Cortex of kidney (tissue), 1 donor: ENCODE data around the gene ZNF574.
"Not testable (repeated sequence)": the region's sequence is repeated elsewhere in the genome, so short reads cannot be mapped to it uniquely, and the experiment has no call there.

Experiments used
- DNase-seq: peaks from one replicate; lab custom pipeline; 2025; lab: John Stamatoyannopoulos, UW

ZNF574 gene

DNA sequence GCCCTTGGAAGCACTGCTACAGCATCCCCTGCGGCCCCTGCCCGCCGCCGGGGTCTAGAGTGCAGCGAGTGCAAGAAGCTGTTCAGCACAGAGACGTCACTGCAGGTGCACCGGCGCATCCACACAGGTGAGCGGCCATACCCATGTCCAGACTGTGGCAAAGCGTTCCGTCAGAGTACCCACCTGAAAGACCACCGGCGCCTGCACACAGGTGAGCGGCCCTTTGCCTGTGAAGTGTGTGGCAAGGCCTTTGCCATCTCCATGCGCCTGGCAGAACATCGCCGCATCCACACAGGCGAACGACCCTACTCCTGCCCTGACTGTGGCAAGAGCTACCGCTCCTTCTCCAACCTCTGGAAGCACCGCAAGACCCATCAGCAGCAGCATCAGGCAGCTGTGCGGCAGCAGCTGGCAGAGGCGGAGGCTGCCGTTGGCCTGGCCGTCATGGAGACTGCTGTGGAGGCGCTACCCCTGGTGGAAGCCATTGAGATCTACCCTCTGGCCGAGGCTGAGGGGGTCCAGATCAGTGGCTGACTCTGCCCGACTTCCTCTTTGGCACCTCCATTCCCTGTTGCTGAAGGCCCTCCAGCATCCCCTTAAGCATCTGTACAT is 4.9 kb downstream of the ZNF574 start:
- no peak for DNase-seq

DNA sequence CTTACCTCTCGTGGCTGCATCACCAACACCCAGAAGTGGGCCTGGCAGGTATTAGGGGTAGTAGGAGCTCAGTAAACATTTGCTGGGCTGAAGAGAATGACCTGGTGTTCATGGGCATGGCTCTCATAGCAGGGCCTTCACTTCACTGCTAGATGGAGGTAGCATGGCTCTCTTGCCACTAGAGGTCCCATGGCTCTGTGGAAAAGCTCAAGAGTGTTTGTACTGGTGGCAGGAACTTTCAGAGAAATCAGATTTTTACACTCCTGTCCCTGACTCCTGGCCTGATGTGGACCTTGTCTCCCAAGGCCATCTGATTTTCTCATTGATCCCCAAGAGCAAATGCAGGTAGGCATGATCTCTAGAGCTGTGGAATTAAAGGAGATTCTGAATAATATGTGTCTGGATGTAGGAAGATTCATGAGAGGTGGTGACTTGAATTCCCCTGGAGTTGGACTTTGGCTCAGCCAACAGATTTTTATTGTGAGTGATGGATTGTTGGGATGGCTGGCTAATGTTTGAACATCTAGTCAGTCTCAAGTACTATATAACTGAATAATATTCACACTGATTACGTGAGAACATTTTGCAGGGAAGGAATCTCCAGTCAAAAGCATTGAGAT is 5.7 kb downstream of the ZNF574 start:
- no peak for DNase-seq

DNA sequence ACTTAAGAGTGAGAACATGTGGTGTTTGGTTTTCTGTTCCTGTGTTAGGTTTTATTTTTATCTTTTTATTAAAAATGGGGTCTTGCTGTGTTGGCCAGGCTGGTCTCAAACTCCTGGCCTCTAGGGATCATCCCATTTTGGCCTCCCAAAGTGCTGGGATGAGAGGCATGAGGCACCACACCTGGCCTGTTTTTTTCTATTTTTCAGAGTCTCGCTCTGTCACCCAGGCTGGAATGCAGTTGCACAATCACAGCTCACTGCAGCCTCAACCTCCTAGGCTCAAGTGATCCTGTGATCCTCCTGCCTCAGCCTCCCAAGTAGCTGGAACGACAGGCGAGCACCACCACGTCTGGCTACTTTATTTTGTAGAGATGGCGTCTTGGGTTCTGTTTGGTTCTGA is 7.6 kb downstream of the ZNF574 start:
- no peak for DNase-seq

DNA sequence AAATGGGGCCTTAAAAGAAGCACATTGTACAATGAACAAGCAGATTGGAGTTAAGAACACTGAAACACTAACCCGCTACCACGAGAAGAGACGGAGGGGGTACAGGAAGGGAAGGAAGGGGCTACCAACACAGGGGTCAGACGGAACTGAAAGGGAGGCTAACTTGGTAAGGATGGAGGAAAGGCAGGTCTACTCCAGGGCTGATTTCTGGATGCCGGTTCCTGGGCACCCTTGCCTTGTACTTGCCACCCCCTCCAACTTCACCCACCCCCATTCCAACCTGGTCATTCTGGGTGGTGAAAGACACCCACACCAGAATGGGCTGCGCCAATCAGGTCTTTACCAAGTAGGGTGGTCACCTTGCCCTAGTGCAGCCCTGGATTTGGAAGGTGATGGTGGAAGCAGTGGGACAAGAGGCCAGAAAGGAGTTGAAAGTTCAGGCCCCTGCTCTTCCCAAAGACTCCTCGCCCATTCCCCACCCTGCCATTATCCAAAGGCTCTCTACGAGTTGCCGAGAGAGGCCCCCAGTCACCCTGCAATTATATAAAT is 10.3 kb downstream of the ZNF574 start:
- no peak for DNase-seq

DNA sequence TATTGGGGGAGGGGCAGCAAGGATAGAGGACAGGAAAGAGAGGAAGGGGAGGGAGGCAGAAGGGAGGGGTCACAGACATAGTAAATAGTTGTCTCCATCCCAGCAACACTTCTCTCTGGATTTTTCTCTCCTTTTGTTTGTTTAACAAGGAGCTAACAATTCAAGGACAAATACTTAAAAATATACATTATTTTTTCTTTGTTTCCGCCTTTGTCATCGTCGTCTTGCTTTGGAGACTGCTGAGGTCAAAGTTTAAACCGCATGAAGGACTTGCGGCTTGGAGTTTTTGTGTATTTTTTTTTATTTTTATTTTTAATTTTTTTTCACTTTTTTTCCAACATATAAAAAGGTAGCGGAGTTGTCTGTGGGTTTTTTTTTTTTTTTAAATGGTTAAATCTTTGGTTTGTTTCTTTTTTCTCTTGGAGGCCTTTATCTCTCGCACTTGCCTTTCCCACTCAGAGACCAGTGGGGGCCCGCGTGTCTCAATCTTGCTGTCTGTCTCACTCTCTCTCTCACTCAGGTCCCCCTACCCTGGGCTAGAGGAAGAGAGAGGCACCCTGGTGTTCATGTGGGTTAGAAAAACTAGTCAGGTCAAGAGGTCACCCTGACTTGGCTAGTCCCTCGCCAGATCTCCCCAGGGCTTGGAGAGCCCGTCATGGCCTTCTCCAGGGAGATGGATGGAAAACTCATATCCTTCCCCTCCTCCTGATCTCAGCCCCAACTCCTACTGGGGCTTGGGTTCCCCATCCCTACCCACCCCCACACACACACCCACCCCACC is 11.0 kb downstream of the ZNF574 start:
- no peak for DNase-seq

DNA sequence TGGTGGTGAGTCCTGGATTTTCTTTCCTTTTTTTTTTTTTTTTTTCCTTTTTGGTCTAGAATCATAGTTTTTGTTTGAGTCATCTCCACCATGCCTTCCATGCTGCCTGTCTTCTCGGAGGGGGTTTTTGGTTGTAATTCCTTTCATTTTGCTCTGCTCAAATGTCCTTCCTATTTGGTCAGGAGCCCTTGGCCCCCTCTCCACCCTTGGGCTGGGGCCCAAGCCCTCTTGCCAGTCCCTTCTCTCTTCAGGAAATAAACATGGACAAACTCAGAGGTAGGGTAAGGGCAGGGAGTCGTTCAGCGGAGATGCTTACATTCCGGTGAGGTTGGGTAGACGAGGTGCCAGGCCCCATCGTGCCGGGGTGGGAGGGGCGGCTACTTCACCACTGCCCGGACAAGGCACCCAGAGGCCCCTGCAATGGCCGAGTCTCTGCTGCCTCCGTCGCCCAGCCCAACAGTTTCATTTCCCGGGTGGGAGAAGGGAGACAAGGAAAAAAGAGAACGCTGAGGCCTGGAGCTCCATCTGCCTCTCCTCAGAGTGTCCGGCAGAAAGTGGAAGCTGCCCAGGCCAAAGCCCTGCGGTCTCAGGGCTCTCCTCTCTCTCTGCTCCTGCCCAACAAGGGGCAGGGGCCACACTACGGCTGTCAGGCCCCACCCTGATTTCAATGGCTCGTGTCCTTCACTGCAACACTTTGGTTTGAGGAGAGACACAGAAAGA is 12.7 kb downstream of the ZNF574 start:
- no peak for DNase-seq

DNA sequence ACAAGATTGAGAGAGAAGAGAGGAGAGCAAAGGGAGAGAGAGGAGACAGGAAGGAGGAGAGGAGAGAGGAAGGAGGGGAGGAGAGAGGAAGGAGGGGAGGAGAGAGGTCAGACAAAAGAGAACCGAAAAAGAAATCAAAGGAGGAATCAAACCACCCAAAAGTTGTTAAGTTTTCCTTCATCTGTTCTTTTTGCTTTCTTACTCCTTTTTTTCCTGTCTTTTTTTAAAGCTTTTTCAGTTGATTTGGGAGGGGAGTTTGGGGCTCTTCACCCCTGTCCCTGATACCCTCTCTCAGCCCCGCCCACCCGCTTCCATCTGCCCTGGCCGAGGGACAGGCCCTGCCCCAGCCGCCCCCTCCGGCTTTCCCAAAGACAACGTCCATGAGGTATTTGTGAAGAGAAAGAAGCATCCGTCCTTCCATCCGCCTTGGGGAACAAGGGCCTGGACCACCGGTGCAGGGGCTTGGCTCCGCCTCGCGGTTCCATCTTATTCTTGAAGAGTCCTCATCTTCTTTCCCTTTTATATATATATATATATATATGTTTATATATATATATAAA is 13.3 kb downstream of the ZNF574 start:
- no peak for DNase-seq

DNA sequence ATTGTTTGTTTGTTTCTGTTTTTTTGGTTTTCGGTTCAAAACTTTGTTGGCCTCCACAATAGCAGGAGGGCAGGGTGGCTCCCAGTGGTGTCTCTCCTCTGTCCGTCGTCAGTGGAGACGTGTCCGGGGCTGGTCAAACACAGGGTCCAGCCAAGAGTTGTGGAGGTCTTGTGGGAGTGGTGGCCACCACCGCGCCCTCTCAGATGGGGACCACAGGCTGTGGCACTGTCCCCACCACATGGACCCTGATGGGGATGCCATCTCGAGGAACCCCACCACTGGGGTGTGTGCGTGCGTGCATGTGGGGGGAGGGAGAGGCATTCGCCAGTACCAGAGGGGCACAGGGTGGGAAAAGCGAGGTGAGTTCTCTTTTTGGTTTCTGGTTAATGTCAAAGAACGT is 13.8 kb downstream of the ZNF574 start:
- no peak for DNase-seq

DNA sequence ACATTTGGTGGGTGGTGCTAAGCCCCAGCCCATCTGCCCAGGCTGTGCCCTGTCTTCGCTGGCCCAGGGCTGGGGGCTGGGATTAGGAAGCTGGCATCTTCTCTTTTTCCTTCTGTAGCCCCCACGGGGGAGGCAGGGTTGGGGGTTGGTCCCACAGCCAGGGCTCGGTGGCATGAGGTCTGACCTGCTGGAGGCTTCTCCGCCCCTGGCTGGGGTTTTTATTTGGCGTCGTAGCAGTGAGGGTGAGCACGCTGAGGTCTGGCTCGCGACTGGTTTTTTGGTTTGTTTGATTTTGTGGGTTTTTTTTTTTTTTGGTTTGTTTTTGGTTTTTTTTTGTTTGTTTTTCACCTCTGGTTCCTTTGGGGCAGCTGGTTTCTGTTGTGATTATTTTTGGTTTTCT is 14.7 kb downstream of the ZNF574 start:
- DNase-seq = no peak

DNA sequence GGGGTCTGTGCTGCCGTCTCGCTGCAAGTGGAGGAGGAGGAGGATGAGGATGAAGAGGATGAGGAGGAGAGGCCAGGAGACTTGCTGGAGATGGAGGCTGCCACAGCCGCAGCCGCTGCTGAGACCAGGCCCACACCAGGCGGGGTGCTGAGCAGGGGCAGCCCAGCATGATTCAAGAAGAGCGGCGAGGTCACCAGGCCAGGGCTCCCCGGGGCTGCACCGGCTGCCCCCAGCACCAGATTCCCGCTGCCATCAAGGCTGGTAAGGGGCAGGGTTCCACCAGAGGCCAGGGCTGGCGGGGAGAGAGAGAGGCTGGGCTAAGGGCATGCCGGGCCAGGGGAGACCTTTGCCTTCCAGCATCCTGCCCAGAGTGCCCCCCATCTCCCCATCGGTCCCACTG is 15.3 kb downstream of the ZNF574 start:
- DNase-seq = no peak

DNA sequence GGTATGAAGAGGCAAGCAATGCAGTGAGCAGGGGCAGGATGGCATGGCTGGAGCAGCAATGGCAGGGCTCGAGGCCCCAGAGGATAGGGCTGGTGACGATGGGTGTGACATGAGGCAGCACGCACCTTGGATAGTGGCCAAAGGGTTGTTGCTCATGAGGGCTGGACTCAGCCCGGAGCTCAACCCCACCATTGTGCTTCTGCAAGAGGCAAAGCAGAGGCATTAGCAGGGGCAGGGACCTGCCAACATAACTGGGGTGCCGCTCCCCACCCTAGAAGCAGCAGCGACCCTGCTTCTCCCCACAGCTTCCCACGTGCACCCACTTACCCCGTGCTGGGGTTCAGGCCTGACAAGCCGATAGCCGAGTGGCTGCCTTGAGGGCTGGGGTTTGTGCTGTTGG is 15.8 kb downstream of the ZNF574 start:
- no peak for DNase-seq

DNA sequence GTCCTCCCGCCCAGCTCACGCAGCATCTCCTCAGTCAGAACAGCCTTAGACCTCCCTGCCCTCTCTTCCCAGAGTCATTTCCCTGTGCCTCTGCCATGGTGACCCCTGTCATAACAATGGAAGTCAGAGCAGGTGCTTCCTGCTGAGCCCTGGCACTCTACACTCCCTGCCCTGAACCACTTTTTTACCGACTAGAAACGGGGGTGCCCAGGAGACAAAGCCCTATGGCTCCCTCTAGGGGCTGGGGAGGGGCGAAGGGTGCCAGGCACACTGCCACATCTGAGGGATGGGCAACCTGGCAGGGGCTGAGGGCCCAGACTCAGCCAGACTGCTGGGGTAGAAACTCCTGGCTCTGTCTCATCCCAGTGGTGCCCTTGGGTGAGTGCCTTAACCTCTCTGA is 16.4 kb downstream of the ZNF574 start:
- DNase-seq = no peak

DNA sequence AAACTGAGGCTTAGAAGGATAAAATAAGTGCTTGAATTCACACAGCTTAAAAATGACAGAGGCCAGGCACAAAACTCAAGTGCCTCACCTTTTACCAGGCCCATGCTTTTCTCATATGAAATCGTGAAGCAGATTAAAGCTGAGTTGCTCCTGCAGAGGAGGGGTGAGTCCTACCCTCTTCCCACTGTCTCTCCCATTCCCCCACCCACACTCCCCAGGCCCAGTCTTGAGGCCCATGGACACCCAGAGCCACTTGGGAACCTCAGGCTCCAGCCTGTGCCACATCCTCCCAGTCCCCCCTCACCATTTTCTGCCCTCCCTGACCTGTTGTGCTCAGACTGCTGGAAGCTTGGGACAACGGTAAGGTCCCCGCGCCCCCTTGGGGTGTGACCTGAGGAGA is 17.5 kb downstream of the ZNF574 start:
- no peak for DNase-seq

DNA sequence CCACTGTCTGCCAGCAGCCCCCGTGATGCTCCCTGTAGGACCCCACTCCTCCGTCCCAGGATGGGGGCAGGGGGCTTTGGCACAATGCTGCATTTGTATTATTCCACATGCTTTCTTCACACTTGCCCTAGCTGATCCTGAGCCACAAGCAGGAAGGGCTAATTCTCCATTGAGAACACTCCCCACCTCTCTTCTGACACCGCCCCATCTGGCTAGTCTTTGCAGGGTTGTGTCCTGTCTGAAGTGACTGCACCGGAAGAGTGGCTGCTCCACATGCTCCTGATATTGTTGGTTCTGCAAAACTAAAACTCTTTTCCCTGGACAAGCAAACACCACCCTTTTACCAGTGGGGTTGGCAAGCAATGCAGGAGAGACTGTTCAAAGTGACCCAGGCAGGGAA is 18.0 kb downstream of the ZNF574 start:
- no peak for DNase-seq

DNA sequence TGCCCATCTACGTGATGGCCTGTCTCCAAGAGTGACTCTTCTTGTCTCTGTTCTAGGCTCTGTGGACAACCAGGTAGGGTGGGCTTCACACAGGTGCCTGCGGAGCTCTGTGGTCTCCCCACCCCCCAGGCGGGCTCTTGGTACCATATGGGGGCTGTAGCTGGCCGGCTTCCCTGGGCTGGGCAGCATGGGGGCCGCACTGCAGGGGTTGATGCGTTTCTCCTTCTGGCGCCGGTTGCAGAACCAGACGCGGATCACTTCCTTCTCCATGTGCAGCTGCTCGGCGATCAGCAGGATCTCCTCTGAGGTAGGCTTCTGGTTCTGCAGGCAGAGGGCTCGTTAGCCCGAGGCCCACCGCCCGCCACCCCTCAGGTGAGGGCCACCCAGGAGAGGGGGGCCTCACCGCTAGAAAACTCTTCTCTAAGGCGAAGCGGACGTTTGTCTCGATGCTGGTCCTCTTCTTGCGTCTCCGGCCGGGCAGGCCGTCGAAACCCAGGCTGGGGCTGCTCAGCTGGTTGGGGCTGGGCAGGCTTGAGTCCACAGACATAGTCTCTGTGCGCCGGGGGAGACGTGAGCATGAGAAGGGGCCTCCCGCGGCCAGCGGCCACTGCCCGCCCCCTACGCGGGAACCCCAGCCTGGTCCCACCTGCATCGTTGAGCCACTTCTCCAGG is 19.3 kb downstream of the ZNF574 start:
- DNase-seq = no peak

DNA sequence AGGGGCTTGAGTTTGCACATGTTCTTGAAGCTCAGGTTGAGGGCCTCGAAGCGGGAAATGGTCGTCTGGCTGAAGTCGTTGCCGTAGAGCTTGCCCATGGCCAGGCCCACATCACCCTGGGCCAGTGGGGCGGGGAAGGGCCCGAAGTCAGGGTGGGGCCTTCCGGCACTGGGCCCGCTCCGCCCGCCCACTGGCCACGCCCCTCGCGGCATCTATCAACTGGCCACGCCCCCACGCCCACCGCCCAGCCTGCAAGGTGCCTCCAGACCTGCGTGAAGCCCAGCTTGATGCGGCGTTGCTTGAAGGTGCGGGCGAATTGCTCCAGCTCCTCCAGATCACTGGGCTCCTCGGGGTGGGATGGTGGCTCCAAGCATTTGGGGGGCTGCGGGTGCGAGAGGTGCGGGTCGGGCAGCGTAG is 19.9 kb downstream of the ZNF574 start:
- DNase-seq = no peak

DNA sequence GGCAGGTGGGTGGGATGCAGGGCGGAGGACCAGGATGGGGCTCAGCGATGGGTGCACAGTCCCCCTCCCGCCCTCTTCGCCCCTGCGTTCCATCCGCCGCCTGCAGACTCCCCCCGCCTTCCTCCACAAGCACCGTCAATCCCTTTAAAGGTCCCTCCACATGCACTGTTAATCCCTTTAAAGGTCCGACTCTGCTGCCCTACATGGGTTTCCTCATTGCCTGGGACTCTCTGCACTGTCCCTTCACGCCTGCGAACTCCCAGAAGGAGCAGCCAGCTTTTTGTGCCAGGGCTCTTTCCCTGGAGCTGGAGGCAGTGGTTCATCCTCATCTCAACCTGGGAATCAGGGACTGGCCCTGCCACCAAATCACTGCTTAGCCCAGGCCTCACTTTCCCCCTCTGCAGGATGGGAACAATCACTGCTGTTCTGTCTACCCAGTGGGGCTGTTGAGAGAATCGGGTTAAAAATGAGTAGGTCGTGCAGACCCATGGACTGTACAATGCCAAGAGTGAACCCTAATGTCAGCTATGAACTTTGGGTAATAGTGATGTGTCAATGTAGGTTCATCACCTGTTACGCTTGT is 20.4 kb downstream of the ZNF574 start:
- DNase-seq = no peak

DNA sequence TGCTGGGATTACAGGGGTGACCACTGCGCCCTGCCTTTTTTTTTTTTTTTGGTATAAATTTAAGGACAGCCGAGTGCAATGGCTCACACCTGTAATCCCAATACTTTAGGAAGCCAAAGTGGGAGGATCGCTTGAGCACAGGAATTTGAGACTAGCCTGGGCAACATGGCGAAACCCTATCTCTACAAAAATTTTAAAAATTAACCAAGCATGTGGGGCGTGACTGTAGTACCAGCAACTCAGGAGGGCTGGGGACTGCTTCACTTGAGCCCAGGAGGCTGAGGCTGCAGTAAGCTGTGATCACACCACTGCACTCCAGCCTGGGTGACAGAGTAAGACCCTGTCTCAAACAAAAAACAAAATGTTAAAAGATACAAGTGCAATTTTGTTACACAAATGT is 21.5 kb downstream of the ZNF574 start:
- no peak for DNase-seq

DNA sequence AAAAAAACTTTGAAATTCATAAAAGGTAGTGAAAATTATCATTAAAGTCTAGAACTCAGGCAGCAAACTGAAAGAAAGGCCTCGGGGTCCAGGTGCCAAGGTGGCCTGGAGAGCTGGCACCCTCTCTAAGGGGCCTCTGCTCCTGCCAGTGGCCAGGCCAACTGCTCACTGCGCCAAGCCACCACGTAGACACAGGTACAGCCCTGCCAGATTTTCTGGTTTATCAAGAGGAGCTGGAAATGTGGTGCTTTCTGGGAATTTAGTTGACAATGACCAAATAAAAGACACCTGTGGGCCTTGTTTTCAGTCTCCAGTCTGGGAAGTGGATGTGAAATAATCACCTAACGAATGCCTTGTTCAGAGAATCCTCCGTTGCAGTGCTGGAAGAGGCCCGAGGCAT is 22.8 kb downstream of the ZNF574 start:
- no peak for DNase-seq

DNA sequence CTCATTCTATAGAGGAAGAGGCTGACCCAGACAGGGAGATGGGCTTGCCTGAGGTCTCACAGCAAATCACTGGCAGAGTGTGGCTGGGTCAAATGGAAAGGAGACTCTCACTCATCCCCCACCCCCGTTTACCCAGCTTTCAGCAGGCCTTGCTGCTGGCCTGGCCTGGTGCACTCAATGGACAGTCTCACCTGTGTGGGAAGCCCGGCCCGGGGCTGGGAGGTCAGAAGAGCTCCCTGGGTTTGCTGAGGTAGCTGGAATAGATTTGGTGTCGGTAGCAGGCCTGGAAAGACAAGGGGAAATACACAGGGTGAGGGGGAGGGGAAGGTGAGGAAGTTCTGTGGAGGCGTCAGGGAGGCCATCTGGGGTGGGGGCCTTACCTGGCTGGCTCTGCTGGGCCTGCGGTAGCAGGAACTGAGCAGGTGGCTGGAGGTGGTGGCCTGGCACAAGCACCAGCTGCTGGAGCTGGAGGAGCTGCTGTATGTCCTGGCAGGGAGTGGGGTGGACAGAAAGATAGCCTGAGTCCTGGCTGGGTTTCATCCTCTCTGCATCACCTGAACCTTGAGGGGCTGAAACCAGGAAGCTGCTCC is 23.5 kb downstream of the ZNF574 start:
- no peak for DNase-seq

DNA sequence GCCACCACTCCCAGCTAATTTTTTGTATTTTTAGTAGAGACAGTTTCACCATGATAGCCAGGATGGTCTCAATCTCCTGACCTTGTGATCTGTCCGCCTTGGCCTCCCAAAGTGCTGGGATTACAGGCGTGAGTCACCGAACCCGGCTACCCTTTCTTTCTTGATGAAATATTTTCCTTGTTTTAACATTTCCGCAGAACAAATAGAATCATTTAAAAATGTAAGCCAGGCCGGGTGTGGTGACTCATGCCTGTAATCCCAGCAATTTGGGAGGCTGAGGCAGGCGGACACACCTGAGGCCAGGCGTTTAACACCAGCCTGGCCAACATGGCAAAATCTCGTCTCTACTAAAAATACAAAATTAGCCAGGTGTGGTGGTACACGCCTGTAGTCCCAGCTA is 24.3 kb downstream of the ZNF574 start:
- not testable (repeated sequence) for DNase-seq
